IMR-90 (cell line): Measurements from ENCODE around the gene PALLD. TPM values are rescaled to one million over a fixed set of nuclear protein-coding genes. Genes with fewer than 3 reads are reported as not detected.
A peak's percentile ranks its signal among the peaks of the same experiment; 100 is the strongest.

Source experiments
- ATAC-seq: fragments of 200-7000 bp; cut with Tn5 transposase; 2 replicates; pipeline ENCODE4 v1.9.1; 2020; ENCODE audit warnings: low read depth, mild to moderate bottlenecking, moderate library complexity
- BruUV-seq: library from RNA; stranded (reverse); fragments of 400-500 nt; replicated peaks from 2 replicates; lab custom pipeline; 2021; lab: Mats Ljungman, UMichigan
- CTCF ChIA-PET: fragments of 300-600 bp; formaldehyde crosslinking; extraction: SDS; loops from one replicate; lab custom pipeline; 2021; ENCODE audit warnings: antibody characterized with exemption; lab: Yijun Ruan, JAX
- POLR2A ChIA-PET: fragments of 300-600 bp; sonication (Branson Sonifier 250); formaldehyde crosslinking; loops from one replicate; lab custom pipeline; 2022; ENCODE audit warnings: antibody characterized with exemption; ENCODE audit not compliant: unreplicated experiment; lab: Charles Lee
- DNase-seq: peaks from one replicate; pipeline ENCODE4 v3.0.0; 2013
- H2AFZ ChIP-seq: replicated peaks from 2 replicates; pipeline ENCODE3; 2013; ENCODE audit warnings: low read length, mild to moderate bottlenecking; ENCODE audit not compliant: poor library complexity
- H2AK5ac ChIP-seq: 2 replicates; pipeline ENCODE4 v1.6.1; 2013; ENCODE audit warnings: low read depth, low read length, inconsistent platforms
- H2AK9ac ChIP-seq: replicated peaks from 2 replicates; pipeline ENCODE3; 2013; ENCODE audit warnings: mild to moderate bottlenecking, low read depth, low read length, moderate library complexity; ENCODE audit not compliant: poor library complexity
- H2BK120ac ChIP-seq: 2 replicates; pipeline ENCODE4 v1.6.1; 2013; ENCODE audit warnings: low read depth, low read length, inconsistent platforms
- H2BK15ac ChIP-seq: 3 replicates; pipeline ENCODE4 v1.6.1; 2013; ENCODE audit warnings: low read depth, low read length, inconsistent platforms
- H2BK20ac ChIP-seq: 2 replicates; pipeline ENCODE4 v1.6.1; 2013; ENCODE audit warnings: low read depth, mild to moderate bottlenecking, inconsistent platforms, low read length, moderate library complexity
- H2BK5ac ChIP-seq: 2 replicates; pipeline ENCODE4 v1.6.1; 2013; ENCODE audit warnings: mild to moderate bottlenecking, low read depth, low read length, inconsistent platforms; ENCODE audit not compliant: poor library complexity, severe bottlenecking
- H3K14ac ChIP-seq: replicated peaks from 2 replicates; pipeline ENCODE4 v1.6.1; 2013; ENCODE audit warnings: low read depth, low read length, inconsistent platforms
- H3K18ac ChIP-seq: 2 replicates; pipeline ENCODE4 v1.6.1; 2013; ENCODE audit warnings: low read depth, low read length, control low read depth
- H3K23ac ChIP-seq: 2 replicates; pipeline ENCODE4 v1.6.1; 2013; ENCODE audit warnings: low read depth, low read length, inconsistent platforms
- H3K27ac ChIP-seq: 2 replicates; pipeline ENCODE4 v1.5.1; 2013; ENCODE audit warnings: mild to moderate bottlenecking, control low read depth, low read length; ENCODE audit not compliant: insufficient read depth
- H3K27me3 ChIP-seq: 2 replicates; pipeline ENCODE4 v1.6.1; 2013; ENCODE audit warnings: low read length; ENCODE audit not compliant: control insufficient read depth, insufficient read depth
- H3K36me3 ChIP-seq: 2 replicates; pipeline ENCODE4 v1.6.1; 2013; ENCODE audit warnings: low read length, mixed read lengths; ENCODE audit not compliant: control insufficient read depth, insufficient read depth
- H3K4ac ChIP-seq: 2 replicates; pipeline ENCODE4 v1.6.1; 2013; ENCODE audit warnings: low read depth, low read length, inconsistent platforms
- H3K4me1 ChIP-seq: 2 replicates; pipeline ENCODE4 v1.6.1; 2013; ENCODE audit warnings: low read length, mixed read lengths; ENCODE audit not compliant: control insufficient read depth, insufficient read depth
- H3K4me2 ChIP-seq: 2 replicates; pipeline ENCODE4 v1.6.1; 2013; ENCODE audit warnings: low read depth, mild to moderate bottlenecking, control low read depth, low read length, moderate library complexity
- H3K4me3 ChIP-seq: 2 replicates; pipeline ENCODE4 v1.5.1; 2013; ENCODE audit warnings: low read depth, mild to moderate bottlenecking, control low read depth, low read length, moderate library complexity; ENCODE audit not compliant: insufficient read depth
- H3K56ac ChIP-seq: 2 replicates; pipeline ENCODE4 v1.6.1; 2013; ENCODE audit warnings: low read length, inconsistent platforms; ENCODE audit not compliant: insufficient read depth; ENCODE audit errors: extremely low read depth
- H3K79me1 ChIP-seq, 2 experiments: 2 replicates each; pipeline ENCODE4 v1.6.1; 2013; ENCODE audit warnings: low read length in 2 of 2, inconsistent platforms in 1 of 2, low read depth in 1 of 2
- H3K9ac ChIP-seq: 2 replicates; pipeline ENCODE4 v1.6.1; 2013; ENCODE audit warnings: low read depth, low read length, control low read depth
- H3K9me1 ChIP-seq: 2 replicates; pipeline ENCODE4 v1.6.1; 2013; ENCODE audit warnings: low read length, inconsistent platforms; ENCODE audit not compliant: insufficient read depth
- H3K9me3 ChIP-seq: 2 replicates; pipeline ENCODE4 v1.6.1; 2013; ENCODE audit warnings: low read length; ENCODE audit not compliant: control insufficient read depth, insufficient read depth
- H4K20me1 ChIP-seq: 2 replicates; pipeline ENCODE4 v1.6.1; 2013; ENCODE audit warnings: low read length, inconsistent platforms; ENCODE audit not compliant: insufficient read depth
- H4K5ac ChIP-seq: 2 replicates; pipeline ENCODE4 v1.6.1; 2013; ENCODE audit warnings: mild to moderate bottlenecking, low read depth, low read length, control low read depth
- H4K8ac ChIP-seq, 2 experiments: 2 replicates each; pipeline ENCODE4 v1.6.1; 2013; ENCODE audit warnings: low read depth in 2 of 2, low read length in 2 of 2, control low read depth in 1 of 2, inconsistent platforms in 1 of 2
- H4K91ac ChIP-seq: 2 replicates; pipeline ENCODE4 v1.6.1; 2013; ENCODE audit warnings: low read depth, low read length, inconsistent platforms; ENCODE audit not compliant: insufficient read depth
- BHLHE40 ChIP-seq: fragments of 150-350 bp; IDR thresholded peaks from 2 replicates; pipeline ENCODE4 v1.6.1; 2016; ENCODE audit warnings: mild to moderate bottlenecking, low read depth, low read length
- CEBPB ChIP-seq: IDR thresholded peaks from 2 replicates; pipeline ENCODE4 v1.6.1; 2012; ENCODE audit warnings: low read depth, low read length, improper control_type of control experiment
- CHD1 ChIP-seq: IDR thresholded peaks from 2 replicates; pipeline ENCODE4 v1.6.1; 2012; ENCODE audit warnings: low read depth, low read length, improper control_type of control experiment
- FOS ChIP-seq: fragments of 150-350 bp; IDR thresholded peaks from 2 replicates; pipeline ENCODE4 v1.6.1; 2016; ENCODE audit warnings: low read depth, low read length
- MAFK ChIP-seq: IDR thresholded peaks from 2 replicates; pipeline ENCODE4 v1.6.1; 2012; ENCODE audit warnings: low read depth, low read length, improper control_type of control experiment
- MAZ ChIP-seq: IDR thresholded peaks from 2 replicates; pipeline ENCODE4 v1.6.1; 2012; ENCODE audit warnings: low read depth, mild to moderate bottlenecking, low read length, improper control_type of control experiment, moderate library complexity, borderline replicate concordance
- MXI1 ChIP-seq: IDR thresholded peaks from 2 replicates; pipeline ENCODE4 v1.6.1; 2012; ENCODE audit warnings: low read depth, mild to moderate bottlenecking, low read length, moderate library complexity, borderline replicate concordance
- NFE2L2 ChIP-seq: fragments of 150-350 bp; IDR thresholded peaks from 2 replicates; pipeline ENCODE4 v1.6.1; 2016; ENCODE audit warnings: low read depth, mild to moderate bottlenecking, low read length
- POLR2A ChIP-seq: IDR thresholded peaks from 2 replicates; pipeline ENCODE4 v1.6.1; 2012; ENCODE audit warnings: mild to moderate bottlenecking, low read depth, low read length
- RAD21 ChIP-seq: IDR thresholded peaks from 2 replicates; pipeline ENCODE4 v1.6.1; 2012; ENCODE audit warnings: low read length, improper control_type of control experiment
- RCOR1 ChIP-seq: IDR thresholded peaks from 2 replicates; pipeline ENCODE4 v1.6.1; 2012; ENCODE audit warnings: mild to moderate bottlenecking, low read length, improper control_type of control experiment; ENCODE audit not compliant: insufficient replicate concordance
- RFX5 ChIP-seq: IDR thresholded peaks from 2 replicates; pipeline ENCODE4 v1.8.0; 2012; ENCODE audit warnings: low read depth, mild to moderate bottlenecking, low read length, moderate library complexity
- SMC3 ChIP-seq: fragments of 150-350 bp; IDR thresholded peaks from 2 replicates; pipeline ENCODE4 v1.6.1; 2016; ENCODE audit warnings: low read depth, mild to moderate bottlenecking, antibody characterized with exemption, low read length, moderate library complexity
- WGBS, 2 experiments: methylation state at CpG; one replicate each; pipeline versions ENCODE4 v1.1.5 to v1.1.7; 2013; ENCODE audit warnings: missing lambda C conversion rate in 2 of 2; ENCODE audit not compliant: insufficient read length in 1 of 2; ENCODE audit errors: extremely low coverage in 2 of 2; 5-methylcytosine and 5-hydroxymethylcytosine counted together
- dilution Hi-C: fragments of 300-500 bp; cut with HindIII; formaldehyde crosslinking; loops from one replicate; pipeline ENCODE4 v1.14.3; 2018; ENCODE audit warnings: low sequenced_read_pairs; ENCODE audit not compliant: unreplicated experiment
- in situ Hi-C: fragments of 300-500 bp; cut with MboI; formaldehyde crosslinking; loops from 3 replicates; pipeline ENCODE4 v1.14.3; 2019; ENCODE audit warnings: low sequenced_read_pairs, inconsistent platforms, mixed read lengths
- intact Hi-C: fragments of 100-400 bp; cut with micrococcal nuclease; formaldehyde crosslinking; loops from 2 replicates; pipeline ENCODE4 v1.10.0; 2022
- polyA plus RNA-seq, 3 experiments: library from polyadenylated mRNA; depleted of rRNA; stranded (reverse); fragments of >200 nt; gene quantifications; 2 replicates each; pipeline ENCODE4 v1.2.3, GENCODE V29; 2012; ENCODE audit warnings: low replicate concordance in 1 of 3
- total RNA-seq: library from RNA; depleted of rRNA; stranded (reverse); fragments of >200 nt; gene quantifications from 2 replicates; pipeline ENCODE4 v1.2.3, GENCODE V29; 2012
- TF ChIP-seq, protein P1 (sequence below): fragments of 150-350 bp; IDR thresholded peaks from 2 replicates; pipeline ENCODE4 v1.6.1; 2017; ENCODE audit warnings: mild to moderate bottlenecking, antibody characterized with exemption, low read length, low read depth
- TF ChIP-seq, protein P2 (sequence below): fragments of 150-350 bp; IDR thresholded peaks from 2 replicates; pipeline ENCODE4 v1.6.1; 2016; ENCODE audit warnings: low read depth, mild to moderate bottlenecking, low read length, moderate library complexity, borderline replicate concordance
- TF ChIP-seq, protein P3 (sequence below): conservative IDR thresholded peaks from 2 replicates; pipeline ENCODE4 v1.5.1; 2012; ENCODE audit warnings: mild to moderate bottlenecking, low read depth, low read length, improper control_type of control experiment

The PALLD gene
- total and polyA plus RNA-seq, 2 of the 4 experiments (the other 2 are of a cell fraction), result 91.0 to 91.9 TPM

DNA sequence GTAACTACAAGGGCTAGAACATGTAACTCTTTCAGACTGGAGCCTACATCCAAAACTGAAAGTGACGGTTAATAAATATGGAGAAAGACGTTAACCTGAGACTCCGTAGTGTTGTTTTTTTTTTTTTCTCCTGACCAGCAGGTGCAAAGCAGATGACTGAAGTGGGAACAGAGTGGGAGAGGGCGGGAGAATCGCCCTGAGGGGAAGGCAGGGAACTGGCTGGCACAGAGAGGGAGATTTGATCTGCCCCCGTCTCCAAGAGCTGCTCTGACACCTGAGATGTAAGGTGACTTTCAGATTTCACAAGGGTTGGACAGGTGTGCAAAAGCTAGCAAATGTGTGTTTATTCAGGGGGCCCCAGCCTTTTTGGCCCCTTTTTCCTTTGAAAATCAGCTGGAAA lies 180.2 kb downstream of the PALLD start:
- 0 out of 2 replicates have a peak overlapping the region, but pooled peaks have one; percentile 52 for H2AK5ac ChIP-seq
- dilution Hi-C loops (no loop called here), intact Hi-C loops (no loop called here), in situ Hi-C loops (loop anchor here (25.0 kb wide), 1 partner anchor 490 kb away; no protein-coding TSS in a partner anchor)
- peaks cover 13% of the 10 kb centered on the region for H3K4me1 ChIP-seq
- no peak overlapping the region for H4K5ac ChIP-seq
- H2BK120ac ChIP-seq, result no peak overlapping the region
- no peak overlapping the region for H4K8ac ChIP-seq
- no peak for ATAC-seq
- 94% methylated on average over 3 of the region's 6 CpGs; no CpG with 5 or more reads in 1 of the 2 experiments for WGBS, 2 experiments
- H2BK5ac ChIP-seq, result no peak overlapping the region
- TF ChIP-seq CEBPB, result no peak
- TF ChIP-seq RFX5, result no peak
- no peak for TF ChIP-seq FOS
- no peak for TF ChIP-seq RAD21
- no peak for TF ChIP-seq MXI1
- no peak for TF ChIP-seq SMC3
- TF ChIP-seq BHLHE40, result no peak
- TF ChIP-seq MAZ, result no peak
- no peak for TF ChIP-seq RCOR1
- TF ChIP-seq CHD1, result no peak
- TF ChIP-seq POLR2A, result no peak
- no peak for TF ChIP-seq NFE2L2
- TF ChIP-seq, protein P1, sequence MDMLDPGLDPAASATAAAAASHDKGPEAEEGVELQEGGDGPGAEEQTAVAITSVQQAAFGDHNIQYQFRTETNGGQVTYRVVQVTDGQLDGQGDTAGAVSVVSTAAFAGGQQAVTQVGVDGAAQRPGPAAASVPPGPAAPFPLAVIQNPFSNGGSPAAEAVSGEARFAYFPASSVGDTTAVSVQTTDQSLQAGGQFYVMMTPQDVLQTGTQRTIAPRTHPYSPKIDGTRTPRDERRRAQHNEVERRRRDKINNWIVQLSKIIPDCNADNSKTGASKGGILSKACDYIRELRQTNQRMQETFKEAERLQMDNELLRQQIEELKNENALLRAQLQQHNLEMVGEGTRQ, result no peak
- no peak for TF ChIP-seq MAFK
- TF ChIP-seq, protein P2, sequence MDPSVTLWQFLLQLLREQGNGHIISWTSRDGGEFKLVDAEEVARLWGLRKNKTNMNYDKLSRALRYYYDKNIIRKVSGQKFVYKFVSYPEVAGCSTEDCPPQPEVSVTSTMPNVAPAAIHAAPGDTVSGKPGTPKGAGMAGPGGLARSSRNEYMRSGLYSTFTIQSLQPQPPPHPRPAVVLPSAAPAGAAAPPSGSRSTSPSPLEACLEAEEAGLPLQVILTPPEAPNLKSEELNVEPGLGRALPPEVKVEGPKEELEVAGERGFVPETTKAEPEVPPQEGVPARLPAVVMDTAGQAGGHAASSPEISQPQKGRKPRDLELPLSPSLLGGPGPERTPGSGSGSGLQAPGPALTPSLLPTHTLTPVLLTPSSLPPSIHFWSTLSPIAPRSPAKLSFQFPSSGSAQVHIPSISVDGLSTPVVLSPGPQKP, result no peak
- TF ChIP-seq, protein P3, sequence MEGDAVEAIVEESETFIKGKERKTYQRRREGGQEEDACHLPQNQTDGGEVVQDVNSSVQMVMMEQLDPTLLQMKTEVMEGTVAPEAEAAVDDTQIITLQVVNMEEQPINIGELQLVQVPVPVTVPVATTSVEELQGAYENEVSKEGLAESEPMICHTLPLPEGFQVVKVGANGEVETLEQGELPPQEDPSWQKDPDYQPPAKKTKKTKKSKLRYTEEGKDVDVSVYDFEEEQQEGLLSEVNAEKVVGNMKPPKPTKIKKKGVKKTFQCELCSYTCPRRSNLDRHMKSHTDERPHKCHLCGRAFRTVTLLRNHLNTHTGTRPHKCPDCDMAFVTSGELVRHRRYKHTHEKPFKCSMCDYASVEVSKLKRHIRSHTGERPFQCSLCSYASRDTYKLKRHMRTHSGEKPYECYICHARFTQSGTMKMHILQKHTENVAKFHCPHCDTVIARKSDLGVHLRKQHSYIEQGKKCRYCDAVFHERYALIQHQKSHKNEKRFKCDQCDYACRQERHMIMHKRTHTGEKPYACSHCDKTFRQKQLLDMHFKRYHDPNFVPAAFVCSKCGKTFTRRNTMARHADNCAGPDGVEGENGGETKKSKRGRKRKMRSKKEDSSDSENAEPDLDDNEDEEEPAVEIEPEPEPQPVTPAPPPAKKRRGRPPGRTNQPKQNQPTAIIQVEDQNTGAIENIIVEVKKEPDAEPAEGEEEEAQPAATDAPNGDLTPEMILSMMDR, result no peak
- no peak for DNase-seq
- H3K79me1 ChIP-seq, result peaks cover 0 to 9% of the 10 kb centered on the region in 2 experiments; a peak in 1 of 4 replicates
- no peak overlapping the region for H3K23ac ChIP-seq
- no peak overlapping the region for H2AK9ac ChIP-seq
- no peak overlapping the region for H2AFZ ChIP-seq
- no peaks in the 10 kb centered on the region for H3K9me3 ChIP-seq
- no peak overlapping the region for H4K91ac ChIP-seq
- H3K9me1 ChIP-seq, result peaks cover 27% of the 10 kb centered on the region
- no peak overlapping the region for H3K27ac ChIP-seq
- H3K36me3 ChIP-seq, result no peaks in the 10 kb centered on the region
- H3K27me3 ChIP-seq, result no peaks in the 10 kb centered on the region
- no peak overlapping the region for H3K56ac ChIP-seq
- H3K9ac ChIP-seq, result no peak overlapping the region
- no peak overlapping the region for H3K18ac ChIP-seq
- H3K4me3 ChIP-seq, result no peak overlapping the region
- no peak overlapping the region; the same call in 1 of the 2 replicates for H2BK20ac ChIP-seq
- ChIA-PET POLR2A (no interaction called here), CTCF (no interaction called here)
- H2BK15ac ChIP-seq, result no peak overlapping the region
- no peaks in the 10 kb centered on the region for H4K20me1 ChIP-seq
- H3K14ac ChIP-seq, result no peak overlapping the region
- H3K4me2 ChIP-seq, result no peak overlapping the region
- H3K4ac ChIP-seq, result peak overlapping the region; percentile 20; the same call in 1 of the 2 replicates
- BruUV-seq, result no TSS peak
